Measurements from ENCODE around the gene LALBA. TPM values are rescaled to one million over a fixed set of nuclear protein-coding genes. Genes with fewer than 3 reads are reported as not detected.

LALBA gene
- polyA plus RNA-seq, 3 donors: not detected

DNA sequence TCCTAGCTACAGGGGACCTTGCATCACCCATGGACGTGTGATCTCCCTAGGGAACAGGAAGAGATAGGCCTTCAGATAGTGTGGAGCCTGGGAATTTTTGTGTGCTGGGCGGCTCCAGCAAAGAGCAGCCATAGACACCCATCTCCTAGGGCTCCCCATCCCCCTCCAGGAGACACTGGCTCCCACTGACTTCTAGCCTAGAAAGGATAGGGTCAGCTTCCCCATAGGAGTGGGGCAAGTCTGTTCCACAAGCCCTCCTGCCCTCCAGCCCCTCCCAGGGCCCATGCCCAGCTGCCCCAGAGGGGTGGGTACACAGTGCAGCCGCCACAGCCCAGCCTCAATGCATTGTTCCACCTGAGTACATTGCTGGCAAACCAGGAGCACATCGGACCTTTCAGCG lies 16.5 kb upstream of the LALBA start:
- Mint-ChIP-seq H3K4me1 (no peaks in the 10 kb centered on the region), H3K27me3 (ENCODE audit: low read depth in 3 of 3) (peaks cover 7 to 22% (median 12%) of the 10 kb centered on the region in 3 donors), H3K4me3 (no peak overlapping the region), H3K36me3 (no peaks in the 10 kb centered on the region), H3K9me3 (peaks cover 0 to 8% (median 3%) of the 10 kb centered on the region in 7 donors), H3K27ac (no peak overlapping the region)
- H4K20me1 ChIP-seq (ENCODE audit: insufficient read depth, low read length): no peaks in the 10 kb centered on the region
- no peak overlapping the region for H3K27ac ChIP-seq (ENCODE audit: low read depth in 1 of 2, low read length in 2 of 2)
- no peaks in the 10 kb centered on the region for H3K27me3 ChIP-seq (ENCODE audit: control insufficient read depth in 2 of 2, insufficient read depth in 2 of 2, low read length in 2 of 2)
- H3K9me3 ChIP-seq (replicated peaks in 1 of 2; ENCODE audit: control insufficient read depth in 1 of 2, insufficient read depth in 1 of 2, low read length in 2 of 2): no peaks in the 10 kb centered on the region
- DNase-seq: no peak
- H3K79me2 ChIP-seq (ENCODE audit: insufficient read depth, low read length): no peaks in the 10 kb centered on the region
- TF ChIP-seq, protein P1, sequence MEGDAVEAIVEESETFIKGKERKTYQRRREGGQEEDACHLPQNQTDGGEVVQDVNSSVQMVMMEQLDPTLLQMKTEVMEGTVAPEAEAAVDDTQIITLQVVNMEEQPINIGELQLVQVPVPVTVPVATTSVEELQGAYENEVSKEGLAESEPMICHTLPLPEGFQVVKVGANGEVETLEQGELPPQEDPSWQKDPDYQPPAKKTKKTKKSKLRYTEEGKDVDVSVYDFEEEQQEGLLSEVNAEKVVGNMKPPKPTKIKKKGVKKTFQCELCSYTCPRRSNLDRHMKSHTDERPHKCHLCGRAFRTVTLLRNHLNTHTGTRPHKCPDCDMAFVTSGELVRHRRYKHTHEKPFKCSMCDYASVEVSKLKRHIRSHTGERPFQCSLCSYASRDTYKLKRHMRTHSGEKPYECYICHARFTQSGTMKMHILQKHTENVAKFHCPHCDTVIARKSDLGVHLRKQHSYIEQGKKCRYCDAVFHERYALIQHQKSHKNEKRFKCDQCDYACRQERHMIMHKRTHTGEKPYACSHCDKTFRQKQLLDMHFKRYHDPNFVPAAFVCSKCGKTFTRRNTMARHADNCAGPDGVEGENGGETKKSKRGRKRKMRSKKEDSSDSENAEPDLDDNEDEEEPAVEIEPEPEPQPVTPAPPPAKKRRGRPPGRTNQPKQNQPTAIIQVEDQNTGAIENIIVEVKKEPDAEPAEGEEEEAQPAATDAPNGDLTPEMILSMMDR (IDR thresholded peaks at IDR 0.05): no peak
- H3K4me2 ChIP-seq (replicated peaks; ENCODE audit: extremely low read depth, low read length, poor library complexity, severe bottlenecking): no peak overlapping the region
- 89% methylated on average over 3 of the region's 5 CpGs for WGBS (ENCODE audit: insufficient coverage)
- no peaks in the 10 kb centered on the region for H3K36me3 ChIP-seq (replicated peaks in 1 of 2; ENCODE audit: control insufficient read depth in 1 of 2, insufficient read depth in 2 of 2, low read length in 2 of 2)
- H3K9ac ChIP-seq (ENCODE audit: insufficient read depth, low read length, poor library complexity, severe bottlenecking): no peak overlapping the region
- no peaks in the 10 kb centered on the region for H3K4me1 ChIP-seq (ENCODE audit: control insufficient read depth in 1 of 2, insufficient read depth in 2 of 2, low read length in 2 of 2)
- intact Hi-C loops (cut with micrococcal nuclease): no loop called here
- no peak overlapping the region for H2AFZ ChIP-seq (ENCODE audit: insufficient read depth, low read depth, low read length, poor library complexity, severe bottlenecking)
- H3K4me3 ChIP-seq (replicated peaks in 1 of 3; ENCODE audit: low read depth in 2 of 3, low read length in 3 of 3): no peak overlapping the region

DNA sequence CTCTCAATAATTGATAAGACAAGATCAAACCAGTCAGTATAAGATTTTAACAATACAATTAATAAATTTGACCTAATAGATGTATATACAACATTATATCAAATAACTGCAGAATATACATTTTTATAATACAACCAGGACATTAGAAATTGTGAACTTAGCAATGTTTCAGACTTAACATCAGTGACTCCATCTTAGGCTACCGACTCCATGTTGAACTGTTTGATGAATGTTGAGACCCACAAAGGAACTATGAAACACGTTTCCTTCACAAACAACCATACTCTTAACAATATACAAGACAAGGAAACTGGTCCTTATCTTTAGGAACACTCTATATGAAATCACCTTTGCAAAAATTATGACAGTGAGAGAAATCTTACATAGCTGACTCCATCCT lies 13.9 kb upstream of the LALBA start:
- no peak overlapping the region for H3K4me2 ChIP-seq (replicated peaks; ENCODE audit: extremely low read depth, low read length, poor library complexity, severe bottlenecking)
- no peaks in the 10 kb centered on the region for H4K20me1 ChIP-seq (ENCODE audit: insufficient read depth, low read length)
- no CpG with 5 or more reads among the region's 2 CpGs for WGBS (ENCODE audit: insufficient coverage)
- H3K4me3 ChIP-seq (replicated peaks in 1 of 3; ENCODE audit: low read depth in 2 of 3, low read length in 3 of 3): no peak overlapping the region
- Mint-ChIP-seq H3K4me3 (no peak overlapping the region), H3K9me3 (peaks cover 0 to 8% (median 3%) of the 10 kb centered on the region in 7 donors), H3K36me3 (no peaks in the 10 kb centered on the region), H3K4me1 (no peaks in the 10 kb centered on the region), H3K27me3 (ENCODE audit: low read depth in 3 of 3) (peaks cover 6 to 16% (median 14%) of the 10 kb centered on the region in 3 donors), H3K27ac (no peak overlapping the region)
- TF ChIP-seq, protein P1 (IDR thresholded peaks at IDR 0.05): no peak
- peaks cover 0 to 3% of the 10 kb centered on the region in 2 donors for H3K27me3 ChIP-seq (ENCODE audit: control insufficient read depth in 2 of 2, insufficient read depth in 2 of 2, low read length in 2 of 2)
- intact Hi-C loops (cut with micrococcal nuclease): no loop called here
- H3K27ac ChIP-seq (ENCODE audit: low read depth in 1 of 2, low read length in 2 of 2): no peak overlapping the region
- H2AFZ ChIP-seq (ENCODE audit: insufficient read depth, low read depth, low read length, poor library complexity, severe bottlenecking): no peak overlapping the region
- no peaks in the 10 kb centered on the region for H3K9me3 ChIP-seq (replicated peaks in 1 of 2; ENCODE audit: control insufficient read depth in 1 of 2, insufficient read depth in 1 of 2, low read length in 2 of 2)
- H3K4me1 ChIP-seq (ENCODE audit: control insufficient read depth in 1 of 2, insufficient read depth in 2 of 2, low read length in 2 of 2): no peaks in the 10 kb centered on the region
- no peak overlapping the region for H3K9ac ChIP-seq (ENCODE audit: insufficient read depth, low read length, poor library complexity, severe bottlenecking)
- H3K36me3 ChIP-seq (replicated peaks in 1 of 2; ENCODE audit: control insufficient read depth in 1 of 2, insufficient read depth in 2 of 2, low read length in 2 of 2): no peaks in the 10 kb centered on the region
- DNase-seq: no peak
- no peaks in the 10 kb centered on the region for H3K79me2 ChIP-seq (ENCODE audit: insufficient read depth, low read length)

Measured in CD14-positive monocyte (primary cell).